K562 (cell line): ENCODE results near the gene CFAP73. TPM values are rescaled to one million over a fixed set of nuclear protein-coding genes. Genes with fewer than 3 reads are reported as not detected.
A peak's percentile ranks its signal among the peaks of the same experiment; 100 is the strongest.

ENCODE experiments used
- ARID2 ChIP-seq: fragments of 450-650 bp; IDR thresholded peaks from 2 replicates; pipeline ENCODE4 v1.6.1; 2017; ENCODE audit warnings: antibody characterized with exemption, mild to moderate bottlenecking
- CC2D1A ChIP-seq: fragments of 450-650 bp; IDR thresholded peaks from 2 replicates; pipeline ENCODE4 v1.6.1; 2017; ENCODE audit warnings: mild to moderate bottlenecking
- CREB1 ChIP-seq, 2 experiments: sonication (generic) in 1 of 2; formaldehyde crosslinking in 1 of 2; IDR thresholded peaks; 2 replicates each; pipeline versions ENCODE4 v1.6.1 to v1.8.0; 2012 to 2022; ENCODE audit warnings: inconsistent platforms in 1 of 2, mild to moderate bottlenecking in 1 of 2, missing genetic modification reagents in 1 of 2, moderate library complexity in 1 of 2
- ESRRA ChIP-seq: fragments of 450-650 bp; IDR thresholded peaks from 2 replicates; pipeline ENCODE4 v1.6.1; 2014; ENCODE audit warnings: low read depth, mild to moderate bottlenecking, moderate library complexity, borderline replicate concordance
- ETV5 ChIP-seq: sonication (generic); formaldehyde crosslinking; IDR thresholded peaks from 2 replicates; pipeline ENCODE4 v1.4.0; 2020; ENCODE audit warnings: low read depth, mild to moderate bottlenecking, missing genetic modification reagents
- FOSL1 ChIP-seq: fragments of 200-800 bp; sonication (Bioruptor generic); conservative IDR thresholded peaks from 2 replicates; pipeline ENCODE4 v1.6.1; 2016; ENCODE audit warnings: missing genetic modification characterization, missing compliant biosample characterization
- JUNB ChIP-seq: fragments of 450-650 bp; formaldehyde crosslinking; conservative IDR thresholded peaks from 2 replicates; pipeline ENCODE4 v1.4.0; 2020; ENCODE audit warnings: mild to moderate bottlenecking
- JUND ChIP-seq, 2 experiments: IDR thresholded peaks; 2 replicates in 1 of 2; 3 replicates in 1 of 2; pipeline ENCODE4 v1.6.1; 2011; ENCODE audit warnings: borderline replicate concordance in 2 of 2, low read depth in 2 of 2, low read length in 2 of 2, improper control_type of control experiment in 1 of 2, missing biosample characterization in 1 of 2, missing genetic modification characterization in 1 of 2, missing genetic modification reagents in 1 of 2
- KLF6 ChIP-seq: fragments of 250-450 bp; sonication (Bioruptor Pico); IDR thresholded peaks from 2 replicates; pipeline ENCODE4 v1.4.0; 2020; ENCODE audit warnings: mild to moderate bottlenecking, moderate library complexity, borderline replicate concordance
- MAFG ChIP-seq: fragments of 450-650 bp; conservative IDR thresholded peaks from 2 replicates; pipeline ENCODE4 v1.6.1; 2016; ENCODE audit warnings: missing genetic modification characterization, missing compliant biosample characterization
- MYBL2 ChIP-seq, 2 experiments: fragments of 450-650 bp in 1 of 2; sonication (generic) in 1 of 2; formaldehyde crosslinking in 1 of 2; IDR thresholded peaks; 2 replicates each; pipeline versions ENCODE4 v1.6.1 to v1.8.1; 2017 to 2022; ENCODE audit warnings: borderline replicate concordance in 1 of 2, inconsistent platforms in 1 of 2, low read depth in 1 of 2, mild to moderate bottlenecking in 1 of 2, missing genetic modification reagents in 1 of 2, moderate library complexity in 1 of 2
- NRF1 ChIP-seq, 2 experiments: fragments of 450-650 bp; IDR thresholded peaks in 1 of 2; conservative IDR thresholded peaks in 1 of 2; 2 replicates each; pipeline ENCODE4 v1.6.1; 2014; ENCODE audit warnings: mild to moderate bottlenecking in 2 of 2
- RCOR1 ChIP-seq, 2 experiments: IDR thresholded peaks; 2 replicates each; pipeline ENCODE4 v1.6.1; 2012; ENCODE audit warnings: low read depth in 2 of 2, low read length in 2 of 2, borderline replicate concordance in 1 of 2, improper control_type of control experiment in 1 of 2
- TAF7 ChIP-seq: fragments of 450-650 bp; IDR thresholded peaks from 2 replicates; pipeline ENCODE4 v1.6.1; 2016; ENCODE audit warnings: missing genetic modification characterization, missing compliant biosample characterization
- ZFP1 ChIP-seq: fragments of 450-650 bp; formaldehyde crosslinking; IDR thresholded peaks from 2 replicates; pipeline ENCODE4 v1.4.0; 2020; ENCODE audit warnings: mild to moderate bottlenecking, mixed read lengths
- ZNF232 ChIP-seq: sonication (generic); formaldehyde crosslinking; IDR thresholded peaks from 2 replicates; pipeline ENCODE4 v1.8.0; 2022; ENCODE audit warnings: mild to moderate bottlenecking, missing genetic modification reagents
- ZNF316 ChIP-seq: fragments of 450-650 bp; IDR thresholded peaks from 2 replicates; pipeline ENCODE4 v1.6.1; 2016
- ZNF695 ChIP-seq: fragments of 450-650 bp; formaldehyde crosslinking; IDR thresholded peaks from 2 replicates; pipeline ENCODE4 v1.4.0; 2020; ENCODE audit warnings: mild to moderate bottlenecking, moderate library complexity
- ZNF699 ChIP-seq: fragments of 250-450 bp; sonication (Bioruptor Pico); IDR thresholded peaks from 2 replicates; pipeline ENCODE4 v1.8.0; 2021; ENCODE audit warnings: mild to moderate bottlenecking, moderate library complexity; ENCODE audit not compliant: insufficient replicate concordance
- polyA plus RNA-seq, 8 experiments: library from polyadenylated mRNA; depleted of rRNA in 4 of 8; stranded (reverse) in 5 of 8; unstranded in 3 of 8; fragments of >200 nt; fragmentation: Nextera tagmentation in 2 of 8; fragmentation: Illumina TruSeq in 1 of 8; extraction: Ambion mirVana in 2 of 8; extraction: Trizol in 1 of 8; gene quantifications; 2 replicates each; pipeline versions ENCODE4 v1.2.1 to v1.2.3, GENCODE V29; 2011 to 2014; ENCODE audit warnings: inconsistent platforms in 1 of 8, missing spikeins in 1 of 8
- total RNA-seq, 7 experiments: library from RNA; depleted of rRNA in 6 of 7; stranded (reverse); fragments of >200 nt in 6 of 7; fragmentation: Illumina TruSeq in 2 of 7; extraction: Trizol in 2 of 7; gene quantifications; 2 replicates each; pipeline versions ENCODE4 v1.2.1 to v1.2.3, GENCODE V29; 2011 to 2021; ENCODE audit warnings: low replicate concordance in 1 of 7
- TF ChIP-seq, protein P1 (sequence below): sonication (generic); formaldehyde crosslinking; IDR thresholded peaks from 2 replicates; pipeline ENCODE4 v1.8.0; 2023; ENCODE audit warnings: mild to moderate bottlenecking, missing genetic modification reagents
- TF ChIP-seq, protein P2 (sequence below): IDR thresholded peaks from 3 replicates; pipeline ENCODE4 v1.6.1; 2011; ENCODE audit warnings: borderline replicate concordance, mild to moderate bottlenecking, moderate library complexity; ENCODE audit not compliant: insufficient read length; ENCODE audit errors: extremely low read depth
- TF ChIP-seq, protein P3 (sequence below): fragments of 250-450 bp; sonication (Bioruptor Pico); IDR thresholded peaks from 2 replicates; pipeline ENCODE4 v1.6.1; 2021; ENCODE audit warnings: mild to moderate bottlenecking

The CFAP73 gene
- total and polyA plus RNA-seq, 9 of the 15 experiments (the other 6 are each of a cell fraction or from before 2014, with no cell fraction given) = not detected

DNA sequence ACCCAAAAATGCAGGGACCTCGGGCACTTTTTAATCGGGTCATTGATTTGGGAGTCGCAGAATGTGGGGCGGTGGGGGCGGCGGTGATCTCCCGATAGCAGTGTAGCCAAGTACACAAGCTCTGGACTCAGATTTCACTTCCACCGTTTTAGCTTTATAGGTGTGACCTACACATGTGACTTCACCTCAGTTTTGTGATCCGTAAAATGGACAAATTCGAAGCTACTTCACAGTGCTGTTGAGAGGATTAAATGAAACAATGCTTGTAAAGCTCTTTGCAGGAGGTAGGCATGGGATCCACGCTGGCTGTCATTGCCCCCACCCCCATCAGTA lies 36.5 kb downstream of the CFAP73 start (continued):
- TF ChIP-seq CREB1 (IDR thresholded peaks at IDR 0.05) (no peak), CREB1 (CRISPR knock-in tag; IDR thresholded peaks at IDR 0.05) (no peak), FOSL1 (tag) (no peak), ARID2 (no peak), JUNB (CRISPR knock-in tag) (no peak), JUND (IDR thresholded peaks at IDR 0.05; ENCODE audit: borderline replicate concordance, low read depth, low read length) (no peak), JUND (tag; IDR thresholded peaks at IDR 0.05; ENCODE audit: borderline replicate concordance, low read depth, low read length) (no peak), MAFG (tag) (no peak), ZNF699 (CRISPR knock-in tag) (no peak), ESRRA (peak; percentile 99), ZNF232 (CRISPR knock-in tag) (no peak), ZNF695 (no peak), RCOR1 (IDR thresholded peaks at IDR 0.05; ENCODE audit: borderline replicate concordance in 1 of 2, low read depth in 2 of 2, low read length in 2 of 2) (peak; percentile 62 to 88; a peak in 3 of 4 replicates), MYBL2 (IDR thresholded peaks at IDR 0.05; ENCODE audit: low read depth) (no peak), MYBL2 (CRISPR knock-in tag; IDR thresholded peaks at IDR 0.05; ENCODE audit: borderline replicate concordance) (no peak), ZFP1 (CRISPR knock-in tag) (no peak), ZNF316 (no peak), CC2D1A (no peak), ETV5 (CRISPR knock-in tag) (no peak), TAF7 (tag) (no peak), KLF6 (CRISPR knock-in tag) (no peak), NRF1 (conservative IDR thresholded peaks at IDR 0.05 in 1 of 2, IDR thresholded peaks at IDR 0.05 in 1 of 2) (no peak)
- TF ChIP-seq, protein P1, sequence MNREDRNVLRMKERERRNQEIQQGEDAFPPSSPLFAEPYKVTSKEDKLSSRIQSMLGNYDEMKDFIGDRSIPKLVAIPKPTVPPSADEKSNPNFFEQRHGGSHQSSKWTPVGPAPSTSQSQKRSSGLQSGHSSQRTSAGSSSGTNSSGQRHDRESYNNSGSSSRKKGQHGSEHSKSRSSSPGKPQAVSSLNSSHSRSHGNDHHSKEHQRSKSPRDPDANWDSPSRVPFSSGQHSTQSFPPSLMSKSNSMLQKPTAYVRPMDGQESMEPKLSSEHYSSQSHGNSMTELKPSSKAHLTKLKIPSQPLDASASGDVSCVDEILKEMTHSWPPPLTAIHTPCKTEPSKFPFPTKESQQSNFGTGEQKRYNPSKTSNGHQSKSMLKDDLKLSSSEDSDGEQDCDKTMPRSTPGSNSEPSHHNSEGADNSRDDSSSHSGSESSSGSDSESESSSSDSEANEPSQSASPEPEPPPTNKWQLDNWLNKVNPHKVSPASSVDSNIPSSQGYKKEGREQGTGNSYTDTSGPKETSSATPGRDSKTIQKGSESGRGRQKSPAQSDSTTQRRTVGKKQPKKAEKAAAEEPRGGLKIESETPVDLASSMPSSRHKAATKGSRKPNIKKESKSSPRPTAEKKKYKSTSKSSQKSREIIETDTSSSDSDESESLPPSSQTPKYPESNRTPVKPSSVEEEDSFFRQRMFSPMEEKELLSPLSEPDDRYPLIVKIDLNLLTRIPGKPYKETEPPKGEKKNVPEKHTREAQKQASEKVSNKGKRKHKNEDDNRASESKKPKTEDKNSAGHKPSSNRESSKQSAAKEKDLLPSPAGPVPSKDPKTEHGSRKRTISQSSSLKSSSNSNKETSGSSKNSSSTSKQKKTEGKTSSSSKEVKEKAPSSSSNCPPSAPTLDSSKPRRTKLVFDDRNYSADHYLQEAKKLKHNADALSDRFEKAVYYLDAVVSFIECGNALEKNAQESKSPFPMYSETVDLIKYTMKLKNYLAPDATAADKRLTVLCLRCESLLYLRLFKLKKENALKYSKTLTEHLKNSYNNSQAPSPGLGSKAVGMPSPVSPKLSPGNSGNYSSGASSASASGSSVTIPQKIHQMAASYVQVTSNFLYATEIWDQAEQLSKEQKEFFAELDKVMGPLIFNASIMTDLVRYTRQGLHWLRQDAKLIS = no peak
- TF ChIP-seq, protein P2, sequence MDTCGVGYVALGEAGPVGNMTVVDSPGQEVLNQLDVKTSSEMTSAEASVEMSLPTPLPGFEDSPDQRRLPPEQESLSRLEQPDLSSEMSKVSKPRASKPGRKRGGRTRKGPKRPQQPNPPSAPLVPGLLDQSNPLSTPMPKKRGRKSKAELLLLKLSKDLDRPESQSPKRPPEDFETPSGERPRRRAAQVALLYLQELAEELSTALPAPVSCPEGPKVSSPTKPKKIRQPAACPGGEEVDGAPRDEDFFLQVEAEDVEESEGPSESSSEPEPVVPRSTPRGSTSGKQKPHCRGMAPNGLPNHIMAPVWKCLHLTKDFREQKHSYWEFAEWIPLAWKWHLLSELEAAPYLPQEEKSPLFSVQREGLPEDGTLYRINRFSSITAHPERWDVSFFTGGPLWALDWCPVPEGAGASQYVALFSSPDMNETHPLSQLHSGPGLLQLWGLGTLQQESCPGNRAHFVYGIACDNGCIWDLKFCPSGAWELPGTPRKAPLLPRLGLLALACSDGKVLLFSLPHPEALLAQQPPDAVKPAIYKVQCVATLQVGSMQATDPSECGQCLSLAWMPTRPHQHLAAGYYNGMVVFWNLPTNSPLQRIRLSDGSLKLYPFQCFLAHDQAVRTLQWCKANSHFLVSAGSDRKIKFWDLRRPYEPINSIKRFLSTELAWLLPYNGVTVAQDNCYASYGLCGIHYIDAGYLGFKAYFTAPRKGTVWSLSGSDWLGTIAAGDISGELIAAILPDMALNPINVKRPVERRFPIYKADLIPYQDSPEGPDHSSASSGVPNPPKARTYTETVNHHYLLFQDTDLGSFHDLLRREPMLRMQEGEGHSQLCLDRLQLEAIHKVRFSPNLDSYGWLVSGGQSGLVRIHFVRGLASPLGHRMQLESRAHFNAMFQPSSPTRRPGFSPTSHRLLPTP = no peak
- TF ChIP-seq, protein P3, sequence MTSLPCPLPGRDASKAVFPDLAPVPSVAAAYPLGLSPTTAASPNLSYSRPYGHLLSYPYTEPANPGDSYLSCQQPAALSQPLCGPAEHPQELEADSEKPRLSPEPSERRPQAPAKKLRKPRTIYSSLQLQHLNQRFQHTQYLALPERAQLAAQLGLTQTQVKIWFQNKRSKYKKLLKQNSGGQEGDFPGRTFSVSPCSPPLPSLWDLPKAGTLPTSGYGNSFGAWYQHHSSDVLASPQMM (CRISPR knock-in tag) = no peak
